ENCODE data around the gene MAP1LC3B2.

DNA sequence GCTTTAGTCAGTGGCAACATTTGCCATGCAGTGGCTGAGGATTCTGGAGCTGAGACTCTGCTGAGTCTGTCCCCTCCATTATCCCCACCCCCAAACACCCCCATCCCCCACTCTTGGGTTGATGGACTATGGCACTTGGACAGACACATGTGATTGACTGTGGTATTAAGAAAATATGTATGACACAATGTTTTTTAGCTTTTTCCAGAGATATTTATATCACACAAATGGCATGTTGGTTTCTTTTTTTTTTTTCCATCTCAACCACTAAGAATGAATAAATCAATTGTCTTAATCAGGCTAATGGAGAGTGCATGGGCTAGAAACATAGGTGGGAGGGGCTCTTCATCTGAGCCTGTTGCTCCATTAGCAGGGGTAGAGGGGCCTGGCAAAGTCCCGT lies 30.7 kb upstream of the MAP1LC3B2 start:
- TF ChIP-seq, protein P1, sequence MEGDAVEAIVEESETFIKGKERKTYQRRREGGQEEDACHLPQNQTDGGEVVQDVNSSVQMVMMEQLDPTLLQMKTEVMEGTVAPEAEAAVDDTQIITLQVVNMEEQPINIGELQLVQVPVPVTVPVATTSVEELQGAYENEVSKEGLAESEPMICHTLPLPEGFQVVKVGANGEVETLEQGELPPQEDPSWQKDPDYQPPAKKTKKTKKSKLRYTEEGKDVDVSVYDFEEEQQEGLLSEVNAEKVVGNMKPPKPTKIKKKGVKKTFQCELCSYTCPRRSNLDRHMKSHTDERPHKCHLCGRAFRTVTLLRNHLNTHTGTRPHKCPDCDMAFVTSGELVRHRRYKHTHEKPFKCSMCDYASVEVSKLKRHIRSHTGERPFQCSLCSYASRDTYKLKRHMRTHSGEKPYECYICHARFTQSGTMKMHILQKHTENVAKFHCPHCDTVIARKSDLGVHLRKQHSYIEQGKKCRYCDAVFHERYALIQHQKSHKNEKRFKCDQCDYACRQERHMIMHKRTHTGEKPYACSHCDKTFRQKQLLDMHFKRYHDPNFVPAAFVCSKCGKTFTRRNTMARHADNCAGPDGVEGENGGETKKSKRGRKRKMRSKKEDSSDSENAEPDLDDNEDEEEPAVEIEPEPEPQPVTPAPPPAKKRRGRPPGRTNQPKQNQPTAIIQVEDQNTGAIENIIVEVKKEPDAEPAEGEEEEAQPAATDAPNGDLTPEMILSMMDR (IDR thresholded peaks at IDR 0.05; ENCODE audit: poor library complexity): no peak
- TF ChIP-seq EZH2phosphoT487 (IDR thresholded peaks at IDR 0.05; ENCODE audit: low read depth, severe bottlenecking, unreplicated experiment) (no peak), EZH2 (IDR thresholded peaks at IDR 0.05; ENCODE audit: borderline replicate concordance) (no peak)

Measured in hepatocyte (in vitro differentiated cells).